Type B pancreatic cell (in vitro differentiated cells): ENCODE results near the gene AS3MT. TPM values are rescaled to one million over a fixed set of nuclear protein-coding genes. Genes with fewer than 3 reads are reported as not detected.

Experiments
- DNase-seq: peaks from one replicate; pipeline ENCODE4 v3.0.0; 2021; ENCODE audit warnings: mixed read lengths; ENCODE audit not compliant: unreplicated experiment; ENCODE audit errors: extremely low spot score
- H3K27ac Mint-ChIP-seq: 2 replicates; pipeline ENCODE4 v1.8.0; 2021; ENCODE audit warnings: mild to moderate bottlenecking, mixed read lengths
- H3K27me3 Mint-ChIP-seq: 2 replicates; pipeline ENCODE4 v1.8.0; 2021; ENCODE audit warnings: mixed read lengths
- H3K36me3 Mint-ChIP-seq: 2 replicates; pipeline ENCODE4 v1.8.0; 2021; ENCODE audit warnings: mixed read lengths
- H3K4me1 Mint-ChIP-seq: one replicate; pipeline ENCODE4 v1.8.0; 2021; ENCODE audit warnings: mixed read lengths; ENCODE audit not compliant: unreplicated experiment
- H3K4me3 Mint-ChIP-seq: 2 replicates; pipeline ENCODE4 v1.8.0; 2021; ENCODE audit warnings: mild to moderate bottlenecking, mixed read lengths
- H3K9me3 Mint-ChIP-seq: 2 replicates; pipeline ENCODE4 v1.8.0; 2021; ENCODE audit warnings: mixed read lengths
- CTCF ChIP-seq: fragments of 200-600 bp; sonication (generic); conservative IDR thresholded peaks from 2 replicates; pipeline ENCODE4 v1.5.0; 2021; ENCODE audit warnings: antibody characterized with exemption, mild to moderate bottlenecking
- total RNA-seq: library from RNA; stranded (reverse); gene quantifications from 2 replicates; pipeline ENCODE4 v1.2.1, GENCODE V29; 2021; ENCODE audit warnings: low replicate concordance

Gene AS3MT
- total RNA-seq, 1 donor from 2014 or later, result 4.2 TPM

- H3K4me1 Mint-ChIP-seq, result peaks cover 16% of the 10 kb centered on the region
- no peak for DNase-seq
- peaks cover 4% of the 10 kb centered on the region for H3K36me3 Mint-ChIP-seq
- H3K9me3 Mint-ChIP-seq, result no peaks in the 10 kb centered on the region
- no peaks in the 10 kb centered on the region for H3K27me3 Mint-ChIP-seq
- no peak overlapping the region for H3K4me3 Mint-ChIP-seq
- TF ChIP-seq CTCF, result no peak
- no peak overlapping the region for H3K27ac Mint-ChIP-seq
Observed at GRCh38 chr10:102941401-102941800, 72.1 kb downstream of the AS3MT start.

GRCh38 chr10:102945449-102945848 lies 76.2 kb downstream of the AS3MT start:
- TF ChIP-seq CTCF, result no peak
- H3K4me3 Mint-ChIP-seq, result no peak overlapping the region
- H3K27me3 Mint-ChIP-seq, result no peaks in the 10 kb centered on the region
- DNase-seq, result no peak
- H3K27ac Mint-ChIP-seq, result peak overlapping the region; percentile 15
- peaks cover 20% of the 10 kb centered on the region for H3K4me1 Mint-ChIP-seq
- peaks cover 10% of the 10 kb centered on the region for H3K36me3 Mint-ChIP-seq
- H3K9me3 Mint-ChIP-seq, result peaks cover 4% of the 10 kb centered on the region

- no peak for DNase-seq
- TF ChIP-seq CTCF, result no peak
- Mint-ChIP-seq H3K9me3 (peaks cover 4% of the 10 kb centered on the region), H3K36me3 (peaks cover 10% of the 10 kb centered on the region), H3K4me3 (no peak overlapping the region), H3K27ac (peak overlapping the region; percentile 15), H3K4me1 (peaks cover 20% of the 10 kb centered on the region), H3K27me3 (no peaks in the 10 kb centered on the region)
Observed at GRCh38 chr10:102945962-102946361, 76.7 kb downstream of the AS3MT start.

- Mint-ChIP-seq H3K27me3 (no peaks in the 10 kb centered on the region), H3K4me3 (no peak overlapping the region), H3K4me1 (peaks cover 20% of the 10 kb centered on the region), H3K36me3 (peaks cover 6% of the 10 kb centered on the region), H3K27ac (no peak overlapping the region), H3K9me3 (peaks cover 4% of the 10 kb centered on the region)
- TF ChIP-seq CTCF, result no peak
- no peak for DNase-seq
Observed at GRCh38 chr10:102946992-102947391, 77.7 kb downstream of the AS3MT start.

GRCh38 chr10:102948176-102948575 lies 78.9 kb downstream of the AS3MT start:
- H3K4me1 Mint-ChIP-seq, result peaks cover 20% of the 10 kb centered on the region
- no peaks in the 10 kb centered on the region for H3K27me3 Mint-ChIP-seq
- TF ChIP-seq CTCF, result no peak
- H3K9me3 Mint-ChIP-seq, result peaks cover 4% of the 10 kb centered on the region
- H3K27ac Mint-ChIP-seq, result peak overlapping the region; percentile 6
- H3K4me3 Mint-ChIP-seq, result no peak overlapping the region
- H3K36me3 Mint-ChIP-seq, result peaks cover 9% of the 10 kb centered on the region
- DNase-seq, result no peak

GRCh38 chr10:102948786-102949185 lies 79.5 kb downstream of the AS3MT start:
- no peak for DNase-seq
- no peak overlapping the region for H3K27ac Mint-ChIP-seq
- H3K4me3 Mint-ChIP-seq, result no peak overlapping the region
- peaks cover 9% of the 10 kb centered on the region for H3K36me3 Mint-ChIP-seq
- no peak for TF ChIP-seq CTCF
- H3K4me1 Mint-ChIP-seq, result peaks cover 20% of the 10 kb centered on the region
- peaks cover 4% of the 10 kb centered on the region for H3K9me3 Mint-ChIP-seq
- H3K27me3 Mint-ChIP-seq, result no peaks in the 10 kb centered on the region
